GM12872 (cell line): ENCODE data around the gene WDR4.

Experiments used
- TF ChIP-seq, protein P1 (sequence below): IDR thresholded peaks from 3 replicates; pipeline ENCODE4 v1.5.1; 2011; ENCODE audit warnings: low read depth, mild to moderate bottlenecking, low read length, moderate library complexity; ENCODE audit not compliant: insufficient read depth

WDR4 gene

GRCh38 chr21:42859891-42860230 lies 19.5 kb downstream of the WDR4 start:
- TF ChIP-seq, protein P1, sequence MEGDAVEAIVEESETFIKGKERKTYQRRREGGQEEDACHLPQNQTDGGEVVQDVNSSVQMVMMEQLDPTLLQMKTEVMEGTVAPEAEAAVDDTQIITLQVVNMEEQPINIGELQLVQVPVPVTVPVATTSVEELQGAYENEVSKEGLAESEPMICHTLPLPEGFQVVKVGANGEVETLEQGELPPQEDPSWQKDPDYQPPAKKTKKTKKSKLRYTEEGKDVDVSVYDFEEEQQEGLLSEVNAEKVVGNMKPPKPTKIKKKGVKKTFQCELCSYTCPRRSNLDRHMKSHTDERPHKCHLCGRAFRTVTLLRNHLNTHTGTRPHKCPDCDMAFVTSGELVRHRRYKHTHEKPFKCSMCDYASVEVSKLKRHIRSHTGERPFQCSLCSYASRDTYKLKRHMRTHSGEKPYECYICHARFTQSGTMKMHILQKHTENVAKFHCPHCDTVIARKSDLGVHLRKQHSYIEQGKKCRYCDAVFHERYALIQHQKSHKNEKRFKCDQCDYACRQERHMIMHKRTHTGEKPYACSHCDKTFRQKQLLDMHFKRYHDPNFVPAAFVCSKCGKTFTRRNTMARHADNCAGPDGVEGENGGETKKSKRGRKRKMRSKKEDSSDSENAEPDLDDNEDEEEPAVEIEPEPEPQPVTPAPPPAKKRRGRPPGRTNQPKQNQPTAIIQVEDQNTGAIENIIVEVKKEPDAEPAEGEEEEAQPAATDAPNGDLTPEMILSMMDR = no peak

GRCh38 chr21:42858957-42859890 lies 20.1 kb downstream of the WDR4 start:
- TF ChIP-seq, protein P1 = no peak

DNA sequence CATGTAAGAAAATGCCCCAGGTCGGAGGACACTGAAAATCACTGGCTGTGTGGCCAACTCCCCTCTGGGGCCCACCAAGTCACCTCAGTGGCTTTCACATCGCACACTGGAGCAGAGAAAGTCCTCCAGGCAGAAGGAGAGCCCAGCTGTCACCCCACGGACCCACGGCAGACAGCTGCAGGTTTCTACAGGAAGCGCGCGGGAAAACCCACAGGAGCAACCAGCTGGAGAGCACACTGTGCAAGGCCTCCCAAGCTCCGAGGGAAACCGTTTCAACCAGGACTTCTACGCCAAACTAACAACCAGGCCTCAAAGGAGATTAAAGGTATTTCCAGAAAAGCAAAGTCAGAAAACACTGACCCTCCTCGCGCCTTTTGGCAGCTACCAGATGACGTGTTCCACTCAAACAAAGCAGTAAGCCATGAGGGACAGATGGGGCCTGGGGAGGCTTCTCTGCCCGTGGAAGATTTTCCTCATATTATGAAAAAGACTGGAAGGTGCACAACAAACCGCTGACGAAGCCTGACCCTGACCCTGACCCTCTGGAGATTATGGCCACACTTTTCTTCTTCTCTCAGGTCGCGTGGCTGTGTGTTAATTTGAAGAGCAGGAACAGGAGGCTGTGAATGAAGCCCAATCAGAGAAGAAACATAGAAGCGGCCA lies 21.0 kb downstream of the WDR4 start:
- TF ChIP-seq, protein P1 = no peak

DNA sequence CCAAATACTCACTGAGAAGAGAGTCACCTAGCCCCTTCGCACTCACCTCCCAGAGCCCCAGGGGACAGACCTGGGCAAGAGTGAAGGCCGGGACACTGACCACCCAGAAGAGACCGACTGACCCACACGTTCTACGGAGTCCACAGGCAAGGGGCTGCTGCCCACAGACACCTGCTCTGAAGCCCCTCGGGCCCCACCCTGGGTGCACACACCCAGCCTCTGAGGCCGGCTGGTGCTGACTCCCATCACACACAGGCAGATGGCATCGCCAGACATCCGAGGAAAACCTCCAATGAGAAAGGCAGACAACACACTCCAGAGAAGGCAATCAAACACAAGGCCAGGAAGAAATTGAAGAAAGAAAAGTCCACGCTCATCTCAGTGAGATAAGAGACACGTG lies 22.1 kb downstream of the WDR4 start:
- TF ChIP-seq, protein P1 = no peak

DNA sequence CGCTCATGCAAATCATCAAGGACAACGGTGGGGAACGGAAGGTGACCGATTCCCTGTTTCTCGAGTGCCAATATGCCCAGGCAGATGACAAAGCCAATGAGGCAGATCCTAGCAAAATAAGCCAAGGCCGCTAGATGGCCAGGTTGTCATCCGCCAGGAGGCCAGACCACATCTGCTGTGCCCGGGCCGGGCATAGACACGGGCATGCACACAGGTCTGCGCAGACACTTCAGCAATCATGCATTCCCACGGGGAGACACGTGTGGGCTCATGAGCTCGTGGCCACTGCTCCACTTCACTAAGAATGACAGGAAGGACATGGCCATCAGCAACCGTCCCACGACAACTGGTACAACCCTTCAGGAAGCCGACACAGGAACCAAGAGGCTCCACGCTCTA lies 23.4 kb downstream of the WDR4 start:
- TF ChIP-seq, protein P1 = no peak

GRCh38 chr21:42855171-42855936 lies 24.0 kb downstream of the WDR4 start:
- TF ChIP-seq, protein P1 = no peak
